Femur (tissue), 1 donor: ENCODE data around the gene LOXL1.

ENCODE experiments used
- DNase-seq: peaks from one replicate; pipeline ENCODE4 v3.0.0-alpha.2; 2017

Gene LOXL1

GRCh38 chr15:73926219-73927002 is at the start of gene LOXL1:
TSS of gene LOXL1 (plus strand) at chr15:73926462. CDS start at chr15:73926784, 322 bp downstream.
- peak; percentile 85 for DNase-seq

GRCh38 chr15:73879426-73879825 is 46.8 kb upstream of the LOXL1 start:
- DNase-seq = no peak

GRCh38 chr15:73881579-73882320 is 44.5 kb upstream of the LOXL1 start:
- peak; percentile 5 for DNase-seq

GRCh38 chr15:73882761-73883419 is 43.4 kb upstream of the LOXL1 start:
- peak; percentile 6 for DNase-seq

- peak; percentile 6 for DNase-seq
Measured at GRCh38 chr15:73884159-73884558, 42.1 kb upstream of the LOXL1 start.

- peak; percentile 8 for DNase-seq
Measured at GRCh38 chr15:73885954-73886700, 40.1 kb upstream of the LOXL1 start.

- peak; percentile 4 for DNase-seq
Measured at GRCh38 chr15:73886717-73887345, 39.4 kb upstream of the LOXL1 start.

- DNase-seq = peak; percentile 2
Measured at GRCh38 chr15:73887481-73887880, 38.8 kb upstream of the LOXL1 start.

- DNase-seq = peak; percentile 10
Measured at GRCh38 chr15:73888224-73889041, 37.8 kb upstream of the LOXL1 start.

GRCh38 chr15:73889053-73889761 is 37.1 kb upstream of the LOXL1 start:
- peak; percentile 5 for DNase-seq

- no peak for DNase-seq
Measured at GRCh38 chr15:73889762-73890124, 36.5 kb upstream of the LOXL1 start.

- DNase-seq = peak; percentile 4
Measured at GRCh38 chr15:73891328-73892315, 34.6 kb upstream of the LOXL1 start.

- peak; percentile 5 for DNase-seq
Measured at GRCh38 chr15:73892446-73893226, 33.6 kb upstream of the LOXL1 start.

GRCh38 chr15:73894133-73894814 is 32.0 kb upstream of the LOXL1 start:
- peak; percentile 6 for DNase-seq

- no peak for DNase-seq
Measured at GRCh38 chr15:73897441-73898261, 28.6 kb upstream of the LOXL1 start.

GRCh38 chr15:73899197-73900094 is 26.8 kb upstream of the LOXL1 start:
- peak; percentile 30 for DNase-seq
